Measurements from ENCODE around the gene HTR7.
"Not testable (repeated sequence)": the region's sequence is repeated elsewhere in the genome, so short reads cannot be mapped to it uniquely, and the experiment has no call there.

The HTR7 gene

GRCh38 chr10:90856964-90857634, 740 bp downstream of the HTR7 start:
- DNase-seq: no peak

- no peak for DNase-seq
These were observed 1.6 kb downstream of the HTR7 start for GRCh38 chr10:90856261-90856660.

GRCh38 chr10:90855126-90855525, 2.7 kb downstream of the HTR7 start:
- DNase-seq: no peak

- DNase-seq: no peak
These were observed 7.7 kb downstream of the HTR7 start for GRCh38 chr10:90849956-90850749.

GRCh38 chr10:90847436-90847835, 10.4 kb downstream of the HTR7 start:
- DNase-seq: no peak

GRCh38 chr10:90846746-90847145, 11.1 kb downstream of the HTR7 start:
- DNase-seq: no peak

GRCh38 chr10:90845726-90846125, 12.1 kb downstream of the HTR7 start:
- DNase-seq: no peak

- no peak for DNase-seq
These were observed 15.1 kb downstream of the HTR7 start for GRCh38 chr10:90842725-90843124.

- DNase-seq: no peak
These were observed 20.4 kb downstream of the HTR7 start for GRCh38 chr10:90837486-90837885.

GRCh38 chr10:90834326-90834725, 23.5 kb downstream of the HTR7 start:
- no peak for DNase-seq

GRCh38 chr10:90832111-90832510, 25.7 kb downstream of the HTR7 start:
- DNase-seq: no peak

GRCh38 chr10:90822508-90822907, 35.3 kb downstream of the HTR7 start:
- no peak for DNase-seq

- not testable (repeated sequence) for DNase-seq
These were observed 36.0 kb downstream of the HTR7 start for GRCh38 chr10:90821864-90822263.

GRCh38 chr10:90819911-90820310, 37.9 kb downstream of the HTR7 start:
- no peak for DNase-seq

- no peak for DNase-seq
These were observed 39.1 kb downstream of the HTR7 start for GRCh38 chr10:90818736-90819135.

- DNase-seq: no peak
These were observed 40.5 kb downstream of the HTR7 start for GRCh38 chr10:90817128-90817889.

- no peak for DNase-seq
These were observed 41.4 kb downstream of the HTR7 start for GRCh38 chr10:90816466-90816865.

- no peak for DNase-seq
These were observed 44.1 kb downstream of the HTR7 start for GRCh38 chr10:90813594-90814365.

- not testable (repeated sequence) for DNase-seq
These were observed 50.7 kb downstream of the HTR7 start for GRCh38 chr10:90807106-90807505.

- DNase-seq: no peak
These were observed 51.2 kb downstream of the HTR7 start for GRCh38 chr10:90806677-90807076.

- no peak for DNase-seq
These were observed 52.6 kb downstream of the HTR7 start for GRCh38 chr10:90805206-90805605.

GRCh38 chr10:90804354-90804753, 53.5 kb downstream of the HTR7 start:
- DNase-seq: no peak

GRCh38 chr10:90801608-90802007, 56.2 kb downstream of the HTR7 start:
- DNase-seq: no peak
